Measurements from ENCODE around the gene ACAA2. TPM values are rescaled to one million over a fixed set of nuclear protein-coding genes. Genes with fewer than 3 reads are reported as not detected.

ACAA2 gene
- total RNA-seq, 4 donors from 2014 or later: 43.0 to 214 (median 147) TPM

DNA sequence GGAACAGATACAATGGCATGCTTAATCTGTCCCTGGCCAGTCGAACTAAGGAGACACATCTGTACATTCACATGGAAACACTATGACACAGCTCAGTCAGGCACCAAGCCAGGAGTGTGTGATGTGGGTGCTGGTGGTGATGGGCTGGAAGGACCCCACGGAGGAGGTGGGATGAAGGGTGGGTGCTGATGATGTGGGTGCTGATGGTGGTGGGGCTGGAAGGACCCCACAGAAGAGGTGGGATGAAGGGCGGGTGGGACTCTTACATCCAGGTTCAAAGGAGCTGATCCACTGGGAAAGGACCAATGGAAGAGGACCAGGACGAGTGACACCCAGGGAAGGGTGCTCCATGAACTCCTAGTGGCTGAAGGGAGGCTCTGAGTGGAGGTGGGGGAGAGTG is 34.8 kb upstream of the ACAA2 start:
- TF ChIP-seq EP300 (IDR thresholded peaks at IDR 0.05; ENCODE audit: low read depth) (no peak), POLR2A (IDR thresholded peaks at IDR 0.05) (no peak), POLR2AphosphoS5 (IDR thresholded peaks at IDR 0.05) (no peak)
- TF ChIP-seq, protein P1, sequence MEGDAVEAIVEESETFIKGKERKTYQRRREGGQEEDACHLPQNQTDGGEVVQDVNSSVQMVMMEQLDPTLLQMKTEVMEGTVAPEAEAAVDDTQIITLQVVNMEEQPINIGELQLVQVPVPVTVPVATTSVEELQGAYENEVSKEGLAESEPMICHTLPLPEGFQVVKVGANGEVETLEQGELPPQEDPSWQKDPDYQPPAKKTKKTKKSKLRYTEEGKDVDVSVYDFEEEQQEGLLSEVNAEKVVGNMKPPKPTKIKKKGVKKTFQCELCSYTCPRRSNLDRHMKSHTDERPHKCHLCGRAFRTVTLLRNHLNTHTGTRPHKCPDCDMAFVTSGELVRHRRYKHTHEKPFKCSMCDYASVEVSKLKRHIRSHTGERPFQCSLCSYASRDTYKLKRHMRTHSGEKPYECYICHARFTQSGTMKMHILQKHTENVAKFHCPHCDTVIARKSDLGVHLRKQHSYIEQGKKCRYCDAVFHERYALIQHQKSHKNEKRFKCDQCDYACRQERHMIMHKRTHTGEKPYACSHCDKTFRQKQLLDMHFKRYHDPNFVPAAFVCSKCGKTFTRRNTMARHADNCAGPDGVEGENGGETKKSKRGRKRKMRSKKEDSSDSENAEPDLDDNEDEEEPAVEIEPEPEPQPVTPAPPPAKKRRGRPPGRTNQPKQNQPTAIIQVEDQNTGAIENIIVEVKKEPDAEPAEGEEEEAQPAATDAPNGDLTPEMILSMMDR (IDR thresholded peaks at IDR 0.05): no peak
- H3K4me3 ChIP-seq: no peak overlapping the region
- H3K9me3 ChIP-seq: no peaks in the 10 kb centered on the region
- WGBS, 2 donors (ENCODE audit: low coverage in 1 of 2): 79 to 80% methylated on average over 3 to 4 of the region's 4 CpGs
- no peaks in the 10 kb centered on the region for H3K36me3 ChIP-seq
- intact Hi-C loops (cut with DNase I; ENCODE audit: low total_unique reads): no loop called here
- peaks cover 0 to 24% (median 16%) of the 10 kb centered on the region in 4 donors for H3K4me1 ChIP-seq
- peak overlapping the region in 2 of 4 donors; percentile 81 to 84 for H3K27ac ChIP-seq
- H3K27me3 ChIP-seq: no peaks in the 10 kb centered on the region
- DNase-seq: no peak
- in situ Hi-C loops (cut with MboI; ENCODE audit: low pct_ligation_motif_present in 1 of 4, low pct_unique_long_range_greater_than_20kb in 1 of 4, low sequenced_read_pairs in 3 of 4): no loop called here

DNA sequence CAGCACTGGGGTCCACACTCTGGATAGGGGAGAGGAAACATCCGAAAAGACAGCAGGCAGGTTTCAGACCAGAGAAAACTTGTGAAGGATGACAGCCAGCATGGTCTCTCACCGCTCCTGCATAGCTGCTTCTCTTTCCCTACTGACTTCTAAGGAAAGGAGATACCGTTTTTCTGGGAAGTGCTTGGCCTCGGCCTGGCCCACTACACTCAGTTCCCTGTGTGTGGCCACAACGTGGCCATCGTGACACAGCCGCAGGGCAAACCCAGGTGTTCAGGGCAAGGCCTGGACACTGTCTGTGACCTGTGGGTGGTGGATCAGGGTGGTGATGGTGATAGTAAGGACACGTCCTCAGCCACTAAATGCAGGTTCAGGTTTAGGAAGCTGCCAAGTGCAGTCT is 34.2 kb upstream of the ACAA2 start:
- intact Hi-C loops (cut with DNase I; ENCODE audit: low total_unique reads): no loop called here
- no peak for TF ChIP-seq EP300 (IDR thresholded peaks at IDR 0.05; ENCODE audit: low read depth)
- no peaks in the 10 kb centered on the region for H3K27me3 ChIP-seq
- 88 to 100% methylated on average over 1 to 8 of the region's 8 CpGs for WGBS, 2 donors (ENCODE audit: low coverage in 1 of 2)
- H3K36me3 ChIP-seq: no peaks in the 10 kb centered on the region
- no peaks in the 10 kb centered on the region for H3K9me3 ChIP-seq
- in situ Hi-C loops (cut with MboI; ENCODE audit: low pct_ligation_motif_present in 1 of 4, low pct_unique_long_range_greater_than_20kb in 1 of 4, low sequenced_read_pairs in 3 of 4): no loop called here
- no peak overlapping the region for H3K27ac ChIP-seq
- DNase-seq: no peak
- peaks cover 0 to 24% (median 16%) of the 10 kb centered on the region in 4 donors for H3K4me1 ChIP-seq
- H3K4me3 ChIP-seq: no peak overlapping the region

DNA sequence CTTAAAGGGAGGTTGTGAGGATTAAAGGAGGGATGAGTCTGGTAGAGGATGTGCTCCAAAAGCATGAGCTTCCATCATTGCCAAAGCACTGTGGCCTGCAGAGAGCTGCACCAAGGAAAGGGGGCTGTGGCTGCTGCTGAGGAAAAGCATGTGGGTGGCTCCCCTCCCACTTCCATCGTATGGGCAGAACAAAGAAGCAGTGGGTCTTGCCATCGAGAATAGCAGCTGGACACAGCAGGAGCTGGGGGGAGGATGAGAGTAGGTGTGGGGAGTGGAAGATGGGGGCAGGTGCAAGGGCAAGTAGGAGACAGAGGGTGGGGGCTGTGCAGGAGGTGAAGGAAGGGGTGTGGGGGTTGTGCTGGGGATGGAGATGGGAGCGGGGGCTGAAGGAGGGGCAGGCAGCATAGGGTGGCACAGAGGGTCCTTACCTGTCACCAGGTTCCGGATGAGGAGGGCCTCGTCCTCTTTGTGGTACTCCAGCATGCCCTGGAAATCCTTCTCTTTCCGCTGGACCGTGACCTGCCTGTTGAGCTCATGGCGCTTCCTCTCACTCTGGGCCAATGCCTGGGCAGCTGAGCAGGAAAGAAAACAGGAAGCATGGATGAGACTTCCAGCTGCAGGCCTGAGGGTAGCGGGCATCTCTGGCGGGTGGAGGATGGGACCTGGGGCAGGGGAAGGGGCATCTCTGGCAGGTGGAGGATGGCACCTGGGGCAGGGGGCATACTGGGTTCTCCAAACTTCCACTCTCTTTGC is 33.6 kb upstream of the ACAA2 start:
- no peak for DNase-seq
- in situ Hi-C loops (cut with MboI; ENCODE audit: low pct_ligation_motif_present in 1 of 4, low pct_unique_long_range_greater_than_20kb in 1 of 4, low sequenced_read_pairs in 3 of 4): no loop called here
- Histone ChIP-seq H3K4me1 (peaks cover 0 to 24% (median 16%) of the 10 kb centered on the region in 4 donors), H3K36me3 (no peaks in the 10 kb centered on the region), H3K9me3 (no peaks in the 10 kb centered on the region), H3K27me3 (no peaks in the 10 kb centered on the region), H3K27ac (no peak overlapping the region), H3K4me3 (no peak overlapping the region)
- 17 to 90% methylated on average over 1 to 10 of the region's 10 CpGs for WGBS, 2 donors (ENCODE audit: low coverage in 1 of 2)
- intact Hi-C loops (cut with DNase I; ENCODE audit: low total_unique reads): no loop called here
- TF ChIP-seq POLR2A (IDR thresholded peaks at IDR 0.05) (no peak), EP300 (IDR thresholded peaks at IDR 0.05; ENCODE audit: low read depth) (no peak), POLR2AphosphoS5 (IDR thresholded peaks at IDR 0.05) (no peak)
- TF ChIP-seq, protein P1 (IDR thresholded peaks at IDR 0.05): no peak

DNA sequence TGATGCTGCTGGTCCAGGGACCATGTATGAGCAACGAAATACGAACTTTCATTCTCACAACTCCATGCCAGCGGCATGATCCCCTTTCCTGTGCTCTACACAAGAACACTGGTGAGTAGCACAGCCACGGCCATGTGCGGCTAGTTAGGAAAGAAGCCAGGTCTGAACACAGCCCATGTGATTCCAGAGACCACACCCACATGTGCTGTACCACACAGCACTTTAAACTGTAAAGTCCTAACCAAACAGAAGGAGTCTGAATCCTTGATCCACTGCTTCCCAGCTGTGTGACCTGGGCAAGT is 33.0 kb upstream of the ACAA2 start:
- H3K27me3 ChIP-seq: no peaks in the 10 kb centered on the region
- H3K9me3 ChIP-seq: no peaks in the 10 kb centered on the region
- no peak overlapping the region for H3K4me3 ChIP-seq
- DNase-seq: no peak
- 52% methylated on average over 5 of the region's 5 CpGs; no CpG with 5 or more reads in 1 of the 2 donors for WGBS, 2 donors (ENCODE audit: low coverage in 1 of 2)
- TF ChIP-seq POLR2A (IDR thresholded peaks at IDR 0.05) (no peak), EP300 (IDR thresholded peaks at IDR 0.05; ENCODE audit: low read depth) (no peak), POLR2AphosphoS5 (IDR thresholded peaks at IDR 0.05) (no peak)
- TF ChIP-seq, protein P1 (IDR thresholded peaks at IDR 0.05): no peak
- no peak overlapping the region for H3K27ac ChIP-seq
- intact Hi-C loops (cut with DNase I; ENCODE audit: low total_unique reads) (no loop called here), in situ Hi-C loops (cut with MboI; ENCODE audit: low pct_ligation_motif_present in 1 of 4, low pct_unique_long_range_greater_than_20kb in 1 of 4, low sequenced_read_pairs in 3 of 4) (no loop called here)
- no peaks in the 10 kb centered on the region for H3K36me3 ChIP-seq
- H3K4me1 ChIP-seq: peaks cover 0 to 24% (median 16%) of the 10 kb centered on the region in 4 donors

Measured in transverse colon (tissue), 4 donors.